IPS-20b (cell line): Measurements from ENCODE around the gene DYNC1I2.

Source experiments
- H3K27ac ChIP-seq: one replicate; pipeline ENCODE4 v1.5.1; 2013; ENCODE audit warnings: low read length
- H3K27me3 ChIP-seq: 2 replicates; pipeline ENCODE4 v1.6.1; 2013; ENCODE audit warnings: mild to moderate bottlenecking, low read length, inconsistent platforms; ENCODE audit not compliant: insufficient read depth
- H3K36me3 ChIP-seq: 2 replicates; pipeline ENCODE4 v1.6.1; 2013; ENCODE audit warnings: low read depth, mild to moderate bottlenecking, inconsistent platforms, low read length, moderate library complexity; ENCODE audit not compliant: insufficient read depth
- H3K4me1 ChIP-seq: 2 replicates; pipeline ENCODE4 v1.6.1; 2013; ENCODE audit warnings: mild to moderate bottlenecking, control low read depth, inconsistent platforms, low read length, moderate library complexity; ENCODE audit not compliant: insufficient read depth
- H3K4me3 ChIP-seq: 2 replicates; pipeline ENCODE4 v1.5.1; 2013; ENCODE audit warnings: mild to moderate bottlenecking, low read length, inconsistent platforms
- H3K9ac ChIP-seq: 2 replicates; pipeline ENCODE4 v1.6.1; 2013; ENCODE audit warnings: low read depth, mild to moderate bottlenecking, inconsistent platforms, low read length, moderate library complexity
- H3K9me3 ChIP-seq: 2 replicates; pipeline ENCODE4 v1.6.1; 2013; ENCODE audit warnings: mild to moderate bottlenecking, low read depth, low read length, inconsistent platforms; ENCODE audit not compliant: insufficient read depth

Gene DYNC1I2

DNA sequence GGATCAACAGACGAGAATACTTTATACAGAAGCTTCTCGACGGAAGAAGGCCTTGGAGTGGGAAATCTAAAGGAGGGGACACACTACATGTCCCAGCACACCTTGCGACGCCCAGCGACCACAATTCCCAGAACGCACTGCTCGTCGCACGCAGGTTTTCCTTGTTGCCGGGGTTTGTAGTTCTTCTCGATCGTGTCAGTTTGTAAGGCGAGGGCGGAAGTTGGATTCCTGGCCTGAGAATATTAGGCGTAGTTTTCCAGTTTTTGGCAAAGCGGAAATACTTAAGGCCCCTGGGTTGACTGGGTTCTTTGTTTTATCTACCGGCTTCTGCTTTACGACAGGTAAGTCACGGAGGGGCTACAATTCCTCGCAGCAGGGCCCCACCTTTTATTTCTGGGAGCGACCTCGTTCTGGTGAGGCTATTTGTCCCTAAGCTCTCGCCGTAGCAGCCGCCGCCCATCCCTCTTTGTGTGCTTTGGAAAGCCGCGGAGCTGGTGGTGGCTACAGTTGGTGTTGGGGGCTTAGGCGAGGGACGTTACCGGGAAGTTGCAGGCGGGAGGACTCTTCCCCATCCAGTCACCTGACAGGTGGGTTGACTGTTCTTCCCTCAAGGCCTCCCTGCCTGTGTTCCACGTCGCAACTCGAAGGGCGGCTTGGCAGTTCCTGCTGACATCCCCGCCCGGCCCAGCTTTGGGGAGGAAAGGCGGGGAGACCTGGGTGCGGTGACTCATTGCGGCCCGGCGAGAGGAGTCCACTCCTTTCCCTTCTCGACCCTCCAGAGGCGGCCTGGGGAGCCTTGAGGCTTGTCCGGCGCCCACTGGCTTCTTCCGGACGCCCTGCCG lies at the start of gene DYNC1I2:
DYNC1I2 (plus strand) TSS at position 183 of the 842 bp plus-strand sequence. CDS start 2,687 bp downstream, outside the sequence.
- Histone ChIP-seq H3K4me1 (peaks cover 5% of the 10 kb centered on the region; the same call in 1 of the 2 replicates), H3K9ac (peak within 1 kb of the TSS; percentile 90), H3K27ac (no peak within 1 kb of the TSS), H3K36me3 (peaks cover 23% of the 10 kb centered on the region), H3K9me3 (no peaks in the 10 kb centered on the region), H3K4me3 (peak within 1 kb of the TSS; percentile 97), H3K27me3 (no peaks in the 10 kb centered on the region)

DNA sequence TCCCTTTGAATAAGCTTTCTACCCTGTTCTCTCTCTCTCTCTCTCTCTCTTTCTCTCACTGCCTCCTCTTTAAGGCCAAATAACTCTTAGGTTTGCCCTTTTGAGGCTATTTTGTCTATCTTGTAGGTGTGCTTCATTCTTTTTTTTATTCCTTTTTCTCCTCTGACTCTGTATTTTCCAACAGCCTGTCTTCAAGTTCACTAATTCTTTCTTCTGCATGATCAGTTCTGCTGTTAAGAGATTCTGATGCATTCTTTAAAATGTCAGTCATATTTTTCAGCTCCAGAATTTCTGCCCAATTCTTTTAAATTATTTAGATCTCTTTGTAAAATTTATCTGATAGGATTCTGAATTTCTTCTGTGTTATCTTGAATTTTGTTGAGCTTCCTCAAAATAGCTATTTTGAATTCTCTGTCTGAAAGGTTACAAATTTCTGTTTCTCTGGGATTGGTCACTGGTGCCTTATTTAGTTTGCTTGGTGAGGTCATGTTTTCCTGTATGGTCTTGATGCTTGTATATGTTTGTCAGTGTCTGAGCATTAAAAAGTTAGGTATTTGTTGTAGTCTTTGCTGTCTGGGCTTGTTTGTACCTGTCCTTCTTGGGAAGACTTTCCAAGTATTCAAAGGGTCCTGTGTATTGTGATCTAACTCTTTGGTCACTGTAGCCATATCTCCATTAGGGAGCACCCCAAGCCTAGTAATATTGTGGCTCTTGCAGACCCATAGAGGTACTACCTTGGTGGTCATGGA lies 35.4 kb upstream of the DYNC1I2 start:
- Histone ChIP-seq H3K27me3 (no peaks in the 10 kb centered on the region), H3K4me3 (no peak overlapping the region), H3K9me3 (peaks cover 5% of the 10 kb centered on the region; the same call in 1 of the 2 replicates), H3K27ac (no peak overlapping the region), H3K36me3 (no peaks in the 10 kb centered on the region), H3K9ac (no peak overlapping the region), H3K4me1 (no peaks in the 10 kb centered on the region)

DNA sequence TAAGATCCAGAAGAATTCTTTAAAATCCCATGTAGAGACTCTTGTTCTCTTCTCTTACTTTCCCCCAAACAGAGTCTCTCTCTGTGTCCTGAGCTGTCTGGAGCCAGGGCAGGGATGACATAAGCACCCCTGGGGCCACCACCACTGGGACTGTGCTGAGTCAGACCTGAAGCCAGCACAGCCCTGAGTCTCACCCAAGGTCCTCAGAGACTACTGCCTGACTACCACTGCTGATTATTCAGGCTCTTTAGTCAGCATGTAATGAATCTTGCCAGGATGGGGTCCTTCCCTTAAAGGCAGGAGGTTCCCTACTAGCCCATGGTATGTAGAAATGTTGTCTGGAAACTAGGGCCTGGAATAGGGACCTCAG lies 34.9 kb upstream of the DYNC1I2 start:
- Histone ChIP-seq H3K36me3 (no peaks in the 10 kb centered on the region), H3K4me3 (no peak overlapping the region), H3K27me3 (no peaks in the 10 kb centered on the region), H3K9me3 (peaks cover 5% of the 10 kb centered on the region; the same call in 1 of the 2 replicates), H3K9ac (no peak overlapping the region), H3K4me1 (no peaks in the 10 kb centered on the region), H3K27ac (no peak overlapping the region)

DNA sequence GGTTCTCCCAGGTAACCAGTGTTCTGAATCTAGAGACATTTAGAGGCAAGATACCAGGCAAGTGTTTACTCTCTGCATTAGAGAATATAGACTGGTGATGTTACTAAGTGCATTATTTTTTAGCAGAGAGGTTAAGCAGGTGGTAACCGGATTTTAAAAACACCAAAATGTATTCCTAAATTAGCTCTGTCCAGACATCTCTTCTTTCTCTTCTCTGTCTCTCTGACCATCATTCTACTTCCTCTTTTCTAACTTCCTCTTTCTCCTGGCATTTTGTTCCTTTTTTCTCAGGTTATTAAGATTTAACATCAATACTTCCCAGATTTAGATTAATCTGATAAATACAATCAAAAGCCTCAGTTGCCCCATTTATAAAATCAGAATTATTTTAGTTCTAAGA lies 31.7 kb upstream of the DYNC1I2 start:
- no peaks in the 10 kb centered on the region for H3K36me3 ChIP-seq
- H3K9ac ChIP-seq, result no peak overlapping the region
- no peaks in the 10 kb centered on the region for H3K4me1 ChIP-seq
- no peak overlapping the region for H3K4me3 ChIP-seq
- no peaks in the 10 kb centered on the region for H3K27me3 ChIP-seq
- H3K9me3 ChIP-seq, result no peaks in the 10 kb centered on the region
- H3K27ac ChIP-seq, result no peak overlapping the region

DNA sequence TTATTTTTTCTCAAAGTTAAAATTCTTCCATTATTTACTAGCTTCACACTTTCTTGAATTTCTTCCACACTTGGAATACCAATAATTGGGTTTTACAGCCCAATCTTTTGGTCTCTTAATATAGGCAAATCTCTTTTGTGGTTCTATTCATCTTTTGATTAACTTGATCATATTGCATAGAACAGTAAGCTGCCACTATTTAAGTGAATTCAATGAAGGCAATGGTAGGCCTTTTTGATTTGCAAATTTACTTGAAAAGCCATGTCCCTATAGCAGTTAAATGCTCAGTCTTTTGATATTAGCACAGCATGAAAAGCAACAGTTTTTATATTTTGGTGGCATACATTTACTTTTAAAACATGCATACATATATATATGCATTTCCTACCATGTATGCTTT lies 20.2 kb upstream of the DYNC1I2 start:
- peaks cover 16% of the 10 kb centered on the region; the same call in 1 of the 2 replicates for H3K4me1 ChIP-seq
- H3K27me3 ChIP-seq, result no peaks in the 10 kb centered on the region
- H3K36me3 ChIP-seq, result no peaks in the 10 kb centered on the region
- no peaks in the 10 kb centered on the region for H3K9me3 ChIP-seq
- no peak overlapping the region for H3K4me3 ChIP-seq
- H3K27ac ChIP-seq, result no peak overlapping the region
- H3K9ac ChIP-seq, result no peak overlapping the region

DNA sequence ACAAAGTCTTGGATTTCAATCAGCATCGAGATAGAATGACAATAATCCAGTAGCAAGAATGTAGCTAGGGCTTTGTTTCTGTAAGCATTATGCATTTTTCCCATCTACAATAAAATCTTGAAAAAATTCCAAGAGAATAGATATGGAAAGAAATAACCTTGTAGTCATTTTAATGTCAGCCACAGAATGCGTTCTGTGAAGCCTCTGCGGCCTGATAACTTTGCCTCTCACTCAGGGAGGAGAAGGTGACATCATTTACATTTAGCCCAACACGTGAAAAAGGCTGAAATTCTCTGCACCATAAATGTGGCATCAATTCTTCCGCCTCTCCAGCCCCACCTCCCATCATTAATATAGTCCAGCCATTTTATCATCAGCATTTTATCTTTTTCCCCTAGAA lies 19.1 kb upstream of the DYNC1I2 start:
- no peaks in the 10 kb centered on the region for H3K9me3 ChIP-seq
- no peaks in the 10 kb centered on the region for H3K36me3 ChIP-seq
- H3K4me1 ChIP-seq, result peaks cover 16% of the 10 kb centered on the region; the same call in 1 of the 2 replicates
- no peak overlapping the region for H3K4me3 ChIP-seq
- no peak overlapping the region for H3K9ac ChIP-seq
- H3K27ac ChIP-seq, result no peak overlapping the region
- no peaks in the 10 kb centered on the region for H3K27me3 ChIP-seq

DNA sequence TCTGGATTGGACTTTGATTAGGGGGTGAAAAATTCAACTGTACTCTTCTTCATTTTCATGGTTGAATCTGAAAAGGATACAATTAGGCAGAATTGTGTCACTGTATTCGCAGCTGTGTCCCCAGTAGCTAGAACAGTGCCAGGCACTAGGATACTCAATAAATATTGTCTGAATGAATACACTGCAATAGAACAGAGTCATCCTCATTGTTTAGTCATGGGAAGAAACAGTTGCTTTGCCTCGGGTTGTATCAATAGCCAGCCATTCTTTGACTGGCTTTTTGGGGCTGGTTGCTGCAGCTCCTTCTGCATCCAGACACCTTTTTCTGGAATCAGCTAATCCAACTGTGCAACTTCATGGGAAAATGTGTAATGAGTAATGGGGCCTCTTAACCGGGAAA lies 18.1 kb upstream of the DYNC1I2 start:
- Histone ChIP-seq H3K4me3 (no peak overlapping the region), H3K36me3 (no peaks in the 10 kb centered on the region), H3K9me3 (no peaks in the 10 kb centered on the region), H3K4me1 (peaks cover 16% of the 10 kb centered on the region; the same call in 1 of the 2 replicates), H3K9ac (no peak overlapping the region), H3K27me3 (no peaks in the 10 kb centered on the region), H3K27ac (no peak overlapping the region)

GRCh38 chr2:171670655-171671054 lies 16.6 kb upstream of the DYNC1I2 start:
- Histone ChIP-seq H3K9ac (no peak overlapping the region), H3K4me1 (peaks cover 16% of the 10 kb centered on the region; the same call in 1 of the 2 replicates), H3K27ac (no peak overlapping the region), H3K36me3 (no peaks in the 10 kb centered on the region), H3K9me3 (no peaks in the 10 kb centered on the region), H3K4me3 (no peak overlapping the region), H3K27me3 (no peaks in the 10 kb centered on the region)

GRCh38 chr2:171671867-171672266 lies 15.4 kb upstream of the DYNC1I2 start:
- Histone ChIP-seq H3K27me3 (no peaks in the 10 kb centered on the region), H3K9me3 (no peaks in the 10 kb centered on the region), H3K36me3 (no peaks in the 10 kb centered on the region), H3K4me3 (no peak overlapping the region), H3K9ac (no peak overlapping the region), H3K4me1 (peaks cover 16% of the 10 kb centered on the region; the same call in 1 of the 2 replicates), H3K27ac (no peak overlapping the region)

DNA sequence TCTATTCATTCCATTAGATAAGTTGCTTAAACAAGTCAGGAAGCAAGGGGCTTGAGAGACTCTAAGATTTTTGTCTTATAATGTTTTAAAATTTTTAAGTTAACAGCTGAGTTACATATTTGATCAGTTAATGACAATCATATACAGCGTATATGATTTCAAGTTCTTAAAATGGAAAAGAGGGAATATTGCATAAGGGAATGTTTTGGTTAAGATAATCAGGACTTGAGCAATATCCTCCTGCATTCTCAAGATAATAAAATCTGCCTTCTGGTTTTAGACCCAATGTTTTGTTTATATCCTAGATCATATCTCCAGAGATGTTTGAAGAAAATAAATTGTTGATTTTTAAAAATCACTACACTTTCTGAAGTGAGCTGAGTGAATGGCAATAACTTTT lies 13.4 kb upstream of the DYNC1I2 start:
- H3K36me3 ChIP-seq, result no peaks in the 10 kb centered on the region
- no peak overlapping the region for H3K4me3 ChIP-seq
- H3K27ac ChIP-seq, result no peak overlapping the region
- H3K4me1 ChIP-seq, result no peaks in the 10 kb centered on the region
- H3K9me3 ChIP-seq, result no peaks in the 10 kb centered on the region
- no peak overlapping the region for H3K9ac ChIP-seq
- no peaks in the 10 kb centered on the region for H3K27me3 ChIP-seq

GRCh38 chr2:171675810-171676345 lies 11.4 kb upstream of the DYNC1I2 start:
- Histone ChIP-seq H3K9ac (no peak overlapping the region), H3K27ac (no peak overlapping the region), H3K9me3 (no peaks in the 10 kb centered on the region), H3K4me3 (no peak overlapping the region), H3K36me3 (no peaks in the 10 kb centered on the region), H3K4me1 (no peaks in the 10 kb centered on the region), H3K27me3 (no peaks in the 10 kb centered on the region)
